Endometrium (tissue), 2 donors: Measurements from ENCODE around the gene CDHR2.
"Not testable (repeated sequence)": the region's sequence is repeated elsewhere in the genome, so short reads cannot be mapped to it uniquely, and the experiment has no call there.

ENCODE experiments used
- FAIRE-seq: peaks from 2 replicates; lab custom pipeline; 2012; peaks lifted over from hg19 to GRCh38; lab: Jason Lieb, UNC
- donor health status: control.
- donor health status: control.

Gene CDHR2

GRCh38 chr5:176597417-176598389 is 48.6 kb downstream of the CDHR2 start:
- FAIRE-seq, result no peak

- not testable (repeated sequence) for FAIRE-seq
Measured at GRCh38 chr5:176599749-176600430, 50.7 kb downstream of the CDHR2 start.

GRCh38 chr5:176601901-176602482 is 52.9 kb downstream of the CDHR2 start:
- no peak for FAIRE-seq

GRCh38 chr5:176603091-176603490 is 53.9 kb downstream of the CDHR2 start:
- FAIRE-seq, result no peak

- FAIRE-seq, result no peak
Measured at GRCh38 chr5:176606032-176606431, 56.9 kb downstream of the CDHR2 start.

- no peak for FAIRE-seq
Measured at GRCh38 chr5:176606875-176607274, 57.7 kb downstream of the CDHR2 start.

GRCh38 chr5:176608142-176608705 is 59.1 kb downstream of the CDHR2 start:
- FAIRE-seq, result no peak

- FAIRE-seq, result no peak
Measured at GRCh38 chr5:176608937-176609723, 60.0 kb downstream of the CDHR2 start.

GRCh38 chr5:176609724-176610434 is 60.7 kb downstream of the CDHR2 start, which contains the start of gene GPRIN1:
TSS of gene GPRIN1 (minus strand) at chr5:176610156. CDS start at chr5:176599834, 10,322 bp downstream.
- FAIRE-seq, result no peak

- FAIRE-seq, result no peak
Measured at GRCh38 chr5:176610435-176610773, 61.3 kb downstream of the CDHR2 start.

GRCh38 chr5:176611435-176611834 is 62.3 kb downstream of the CDHR2 start:
- no peak for FAIRE-seq

- no peak for FAIRE-seq
Measured at GRCh38 chr5:176612008-176612407, 62.9 kb downstream of the CDHR2 start.

- FAIRE-seq, result no peak
Measured at GRCh38 chr5:176612855-176613254, 63.7 kb downstream of the CDHR2 start.

- no peak for FAIRE-seq
Measured at GRCh38 chr5:176614805-176615478, 65.8 kb downstream of the CDHR2 start.

GRCh38 chr5:176616511-176616910 is 67.4 kb downstream of the CDHR2 start:
- FAIRE-seq, result no peak

- FAIRE-seq, result no peak
Measured at GRCh38 chr5:176618783-176619182, 69.6 kb downstream of the CDHR2 start.

GRCh38 chr5:176619203-176619568 is 70.0 kb downstream of the CDHR2 start:
- FAIRE-seq, result no peak

- FAIRE-seq, result no peak
Measured at GRCh38 chr5:176619569-176620332, 70.6 kb downstream of the CDHR2 start.

GRCh38 chr5:176620333-176620981 is 71.3 kb downstream of the CDHR2 start:
- FAIRE-seq, result no peak
